ENCODE results near the gene MKS1.

The MKS1 gene

DNA sequence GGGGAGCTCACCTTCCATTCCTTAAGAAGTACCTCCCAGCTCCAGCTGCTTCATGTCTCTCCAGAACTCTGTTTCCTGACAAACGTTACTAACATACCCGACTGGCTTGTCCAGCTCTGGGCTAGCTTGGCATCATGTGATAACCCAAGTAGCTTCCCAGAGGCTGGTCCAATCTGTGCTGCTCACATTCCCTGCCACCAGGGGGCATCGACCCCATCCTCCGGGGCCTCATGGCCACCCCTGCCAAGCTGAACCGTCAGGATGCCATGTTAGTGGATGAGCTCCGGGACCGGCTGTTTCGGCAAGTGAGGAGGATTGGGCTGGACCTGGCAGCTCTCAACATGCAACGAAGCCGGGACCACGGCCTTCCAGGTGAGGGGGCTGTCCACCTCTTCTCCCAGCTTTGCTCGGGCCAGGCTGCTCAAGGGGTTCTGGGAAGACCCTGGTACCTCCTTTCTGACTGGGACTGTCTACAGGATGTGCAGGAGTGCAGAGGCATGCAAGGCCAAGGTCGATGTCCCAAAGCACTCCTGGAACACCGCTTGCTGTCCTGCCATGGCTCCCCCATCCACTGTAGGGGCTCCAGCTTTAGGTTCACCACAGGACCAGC lies 18.9 kb downstream of the MKS1 start:
- DNase-seq (ENCODE audit: low read depth), result no peak

DNA sequence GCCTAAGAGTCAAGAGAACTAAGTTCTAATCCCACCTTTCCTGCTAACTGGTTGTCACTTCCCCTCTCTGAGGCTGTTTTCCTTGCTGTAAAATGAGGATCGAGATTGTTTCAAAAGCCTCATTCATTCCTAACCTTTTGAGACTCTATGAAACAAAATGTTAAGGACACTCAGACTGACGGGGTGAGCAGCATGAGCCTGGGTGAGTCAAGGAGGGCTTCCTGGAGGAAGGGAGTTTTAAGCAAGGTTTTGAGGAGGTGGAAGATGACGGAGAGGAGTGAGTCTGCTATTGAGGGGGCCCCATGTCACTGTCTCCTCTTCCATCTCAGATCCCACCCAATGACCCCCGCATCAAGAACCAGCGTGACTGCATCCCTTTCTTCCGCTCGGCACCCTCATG lies 22.4 kb downstream of the MKS1 start:
- no peak for DNase-seq (ENCODE audit: low read depth)

DNA sequence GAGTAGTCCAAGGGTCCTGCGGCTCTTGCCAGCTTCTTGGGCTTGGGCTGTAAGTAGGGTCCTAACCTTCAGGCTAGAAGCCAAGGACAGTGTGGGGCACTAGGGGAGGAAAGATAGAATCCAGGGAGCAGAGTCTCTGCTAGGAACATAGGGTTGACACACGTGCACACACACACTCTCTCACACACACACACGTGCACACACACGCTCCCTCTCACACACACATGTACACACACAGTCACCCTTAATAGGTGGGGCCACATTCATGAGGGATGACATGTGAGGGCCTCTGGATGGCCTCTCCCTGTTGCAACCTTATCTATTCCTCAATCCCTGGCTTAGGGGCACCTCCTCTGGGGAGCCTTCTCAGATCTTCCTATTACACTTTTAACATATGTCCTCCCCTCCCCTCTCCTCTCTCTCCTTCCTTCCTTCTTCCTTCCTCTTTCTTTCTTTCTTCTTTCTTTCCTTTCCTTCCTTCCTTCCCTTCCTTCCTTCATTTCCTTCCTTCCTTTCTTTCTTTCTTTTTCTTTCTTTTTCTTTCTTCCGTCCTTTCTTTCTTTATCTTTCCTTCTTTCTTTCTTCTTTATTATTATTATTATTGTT lies 23.4 kb downstream of the MKS1 start:
- no peak for DNase-seq (ENCODE audit: low read depth)

DNA sequence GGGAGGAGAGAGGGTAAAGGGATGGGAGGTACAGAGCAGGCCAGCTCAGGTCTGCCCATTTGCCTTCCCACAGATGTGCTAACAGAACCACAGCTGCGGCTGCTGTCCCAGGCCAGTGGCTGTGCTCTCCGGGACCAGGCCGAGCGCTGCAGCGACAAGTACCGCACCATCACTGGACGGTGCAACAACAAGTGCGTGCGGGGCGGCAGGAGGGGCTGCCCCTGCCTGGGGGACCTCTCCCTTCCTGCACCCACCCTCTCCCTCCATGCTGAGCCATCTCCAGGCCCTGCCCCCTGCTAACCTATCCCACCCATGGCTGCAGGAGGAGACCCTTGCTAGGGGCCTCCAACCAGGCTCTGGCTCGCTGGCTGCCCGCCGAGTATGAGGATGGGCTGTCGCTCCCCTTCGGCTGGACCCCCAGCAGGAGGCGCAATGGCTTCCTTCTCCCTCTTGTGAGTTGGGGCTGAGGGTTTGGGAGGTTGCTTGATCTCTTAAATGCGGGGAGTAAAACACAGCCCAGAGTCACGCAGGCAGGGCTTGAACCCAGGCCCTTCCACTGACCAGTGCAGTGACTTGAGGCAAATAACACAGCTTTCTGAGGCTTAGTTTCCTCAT lies 25.3 kb downstream of the MKS1 start:
- DNase-seq (ENCODE audit: low read depth), result no peak

DNA sequence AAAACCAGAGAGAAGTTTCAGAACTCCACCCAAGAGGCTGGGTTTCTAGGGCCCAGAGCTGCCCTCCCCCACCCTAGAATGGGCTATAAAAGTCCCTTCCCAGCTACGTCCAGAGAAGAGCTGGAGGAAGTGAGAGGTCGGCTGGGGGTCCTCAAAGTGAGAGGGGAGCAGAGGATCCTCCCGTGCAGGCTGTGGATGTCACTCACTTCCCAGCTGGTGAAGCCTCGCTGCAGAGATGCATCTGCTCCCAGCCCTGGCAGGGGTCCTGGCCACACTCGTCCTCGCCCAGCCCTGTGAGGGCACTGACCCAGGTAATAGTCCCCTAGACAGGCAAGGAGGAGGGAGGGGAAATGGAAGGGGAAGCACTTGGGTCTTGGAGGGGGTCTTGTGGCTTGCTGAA lies 26.4 kb downstream of the MKS1 start, which contains the start of gene EPX:
TSS of gene EPX (plus strand) at position 115 of the 400 bp plus-strand sequence. CDS start at position 236, 121 bp downstream.
- DNase-seq (ENCODE audit: low read depth), result no peak

DNA sequence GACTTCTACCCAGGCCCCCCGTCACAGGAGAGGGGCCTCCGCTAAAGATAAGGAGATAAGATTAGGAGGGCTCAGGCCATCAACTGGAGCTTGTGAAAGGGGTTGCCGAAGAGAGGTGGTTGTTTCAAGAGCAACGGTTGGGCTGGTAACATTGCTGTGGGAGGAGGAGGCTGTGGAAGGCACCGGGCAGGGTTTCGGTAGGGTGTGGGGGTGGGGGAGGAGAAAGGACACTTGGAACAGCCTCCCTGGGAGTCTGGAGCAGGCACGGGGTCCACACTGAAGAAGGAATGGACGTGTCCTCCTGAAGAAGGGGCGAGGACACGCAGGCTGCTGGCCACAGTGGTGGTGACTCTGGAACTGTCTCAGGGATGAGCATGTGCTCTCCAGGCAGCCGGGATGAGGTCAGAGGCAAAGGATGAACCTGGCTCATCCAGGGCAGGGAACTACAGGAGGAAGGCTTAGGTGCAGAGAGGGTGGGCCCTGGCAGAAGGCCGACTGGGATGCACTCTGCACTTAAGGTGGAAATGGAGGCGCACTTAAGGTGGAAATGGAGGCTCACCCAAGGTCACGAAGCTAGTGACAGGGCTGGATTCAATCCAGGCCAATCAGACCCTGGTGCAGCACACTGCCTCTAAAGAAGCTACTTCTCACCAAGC lies 27.7 kb downstream of the MKS1 start:
- DNase-seq (ENCODE audit: low read depth), result no peak

DNA sequence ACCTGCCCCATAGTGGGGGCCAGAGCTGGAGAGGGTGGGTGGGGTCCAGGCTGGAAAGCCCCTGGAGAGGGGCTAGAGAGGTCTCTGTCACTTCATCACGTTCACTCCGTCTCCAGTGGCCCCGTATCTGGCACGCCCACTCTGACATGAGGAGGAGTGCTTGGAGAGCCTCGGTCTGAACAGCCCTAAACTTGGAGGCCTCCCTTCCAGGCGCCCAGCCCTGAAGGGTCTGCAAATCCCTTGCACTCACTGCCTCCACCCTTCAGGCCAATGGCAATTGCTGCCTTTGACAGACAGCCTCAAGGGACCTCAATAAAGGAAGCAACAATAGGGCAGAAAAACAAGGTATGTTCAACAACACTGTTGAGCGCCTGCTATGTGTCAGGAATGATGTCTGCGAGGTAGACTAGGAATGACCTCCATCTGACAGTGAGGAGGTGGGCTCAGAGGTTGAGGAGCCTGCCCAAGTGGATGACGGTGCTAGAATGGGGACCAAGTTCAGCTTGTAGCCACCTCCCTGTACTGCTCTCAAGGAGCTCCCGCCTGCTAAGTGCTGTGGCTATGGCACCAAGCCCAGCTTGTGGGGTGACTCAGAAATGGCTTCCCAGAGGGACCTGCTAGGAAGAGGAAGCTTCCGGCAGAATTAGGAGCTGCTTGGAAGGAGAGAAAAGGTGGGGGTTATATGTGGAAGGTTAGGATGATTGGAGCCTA lies 29.5 kb downstream of the MKS1 start:
- DNase-seq (ENCODE audit: low read depth), result peak; percentile 65

DNA sequence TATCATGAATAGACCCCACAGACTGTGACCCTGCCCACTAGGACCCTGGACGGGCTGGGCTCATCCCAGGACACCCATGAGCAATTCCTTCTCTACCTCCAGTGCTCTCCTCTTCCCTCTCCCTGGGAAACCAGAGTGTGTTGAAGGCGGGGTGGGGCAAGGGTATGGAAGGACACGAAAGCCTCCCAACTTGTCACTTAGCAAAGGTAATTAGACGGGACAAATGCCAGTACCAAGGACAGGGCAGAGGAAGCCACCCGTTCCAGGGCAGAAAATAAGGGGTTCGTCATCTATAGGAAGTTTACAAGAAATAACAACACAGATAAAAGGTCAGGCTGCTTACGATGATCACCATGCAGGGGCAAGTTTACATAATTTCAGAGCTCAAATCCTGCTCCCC lies 31.4 kb downstream of the MKS1 start:
- no peak for DNase-seq (ENCODE audit: low read depth)

DNA sequence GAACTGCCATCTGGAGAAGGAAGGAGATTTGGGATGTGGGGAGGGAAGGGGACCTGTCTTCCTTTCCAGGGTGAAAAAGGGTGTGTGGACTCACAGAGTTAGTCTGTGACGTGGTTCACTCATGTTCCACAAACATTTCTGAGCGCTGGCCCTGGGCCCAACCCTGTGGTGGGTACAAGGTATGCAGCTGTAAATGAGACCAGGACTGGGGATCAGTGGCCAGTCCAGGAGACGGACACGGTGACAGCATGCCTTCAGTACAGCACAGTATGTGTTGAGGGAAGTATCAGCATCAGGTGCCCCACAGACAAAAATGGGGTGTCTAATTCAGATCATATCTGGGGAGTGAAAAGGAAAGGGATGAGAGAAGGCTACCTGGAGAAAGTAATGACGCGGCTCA lies 32.0 kb downstream of the MKS1 start:
- no peak for DNase-seq (ENCODE audit: low read depth)

DNA sequence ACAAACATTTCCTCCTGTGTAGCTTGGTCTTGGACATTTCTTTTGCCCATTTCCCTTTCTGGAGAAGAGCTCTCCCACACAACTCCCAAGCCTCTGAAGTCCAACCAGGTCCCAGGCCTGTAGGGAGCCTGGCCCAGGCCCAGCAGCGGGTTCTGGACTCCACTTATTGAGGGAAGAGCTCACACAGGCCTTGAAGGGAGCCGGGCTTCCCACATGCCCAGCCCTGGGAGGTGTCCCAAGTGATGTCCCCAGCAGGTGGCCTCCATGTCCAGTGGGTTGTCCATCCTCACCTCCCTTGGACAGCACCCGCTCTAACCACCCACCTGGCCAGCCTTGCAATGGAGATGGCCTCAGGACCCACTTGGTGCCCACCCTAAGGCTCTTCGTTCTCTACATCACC lies 32.5 kb downstream of the MKS1 start:
- no peak for DNase-seq (ENCODE audit: low read depth)

DNA sequence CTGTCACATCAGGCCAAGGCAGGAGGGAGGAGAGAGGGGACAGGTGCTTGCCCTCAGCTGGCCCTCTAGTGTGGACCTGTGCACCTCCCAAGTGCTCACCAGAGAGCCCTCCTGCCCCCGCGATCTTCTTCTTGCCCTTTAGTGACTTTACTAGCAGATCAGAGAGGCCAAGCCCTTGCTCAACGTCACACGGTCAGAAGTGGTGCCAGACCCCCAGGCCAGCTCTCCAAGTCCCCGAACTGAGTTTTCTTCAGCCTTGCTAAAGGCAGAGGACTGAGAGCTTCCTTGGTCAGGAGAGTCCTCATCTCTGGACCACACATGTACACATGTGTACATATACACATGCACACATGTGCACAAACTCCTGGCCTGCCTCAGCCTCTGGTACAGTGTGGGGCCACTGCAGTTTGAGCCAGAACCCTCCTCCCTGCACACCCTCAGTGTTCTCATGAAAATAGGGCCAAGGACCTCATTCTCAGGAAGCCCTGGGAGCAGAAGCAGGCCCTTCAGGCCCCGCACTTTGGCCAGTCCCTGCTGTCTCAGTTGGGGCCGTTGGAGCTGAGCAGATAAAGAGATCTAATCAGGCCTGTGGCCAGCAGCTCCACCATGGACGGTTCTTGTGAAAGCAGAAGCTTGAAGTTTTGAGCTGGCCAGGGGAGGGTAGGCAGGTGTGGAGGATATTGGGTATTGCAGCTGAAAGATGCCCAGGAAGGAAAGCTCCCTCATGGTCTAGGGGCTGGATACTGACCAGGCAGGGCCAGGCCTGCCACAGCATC lies 33.9 kb downstream of the MKS1 start:
- DNase-seq (ENCODE audit: low read depth), result no peak

DNA sequence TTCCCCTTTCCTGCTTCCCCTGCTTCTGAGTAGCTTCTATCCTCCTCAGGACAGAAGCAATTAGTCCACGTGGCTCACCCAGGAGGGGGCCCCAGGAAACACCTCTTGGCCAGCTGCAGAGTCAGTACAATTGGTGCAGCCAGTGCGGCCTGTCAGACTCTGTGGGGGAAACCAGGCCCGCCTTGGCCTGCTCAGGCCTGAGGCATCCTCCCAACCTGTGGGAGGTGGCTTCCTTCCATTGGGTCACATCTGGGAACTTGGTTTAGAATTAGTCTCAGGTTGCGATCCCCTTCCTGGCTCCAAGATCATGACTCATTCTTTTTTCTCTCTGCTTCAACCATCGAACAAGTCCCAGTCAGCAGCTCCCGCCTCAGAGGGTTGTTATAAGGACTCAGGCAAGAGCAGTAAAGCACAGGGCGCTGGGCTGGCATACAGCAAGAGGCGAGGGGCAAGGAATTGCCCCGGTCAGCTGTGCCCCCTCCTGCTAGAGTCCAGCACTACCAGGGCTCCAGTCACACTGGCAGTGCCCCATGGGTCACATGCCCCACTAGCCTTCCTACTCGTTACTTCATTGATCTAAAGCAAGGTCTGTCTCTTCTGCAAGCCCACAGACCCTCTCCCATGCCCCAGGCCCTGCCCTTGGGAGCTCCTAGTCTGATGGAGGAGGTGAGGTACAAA lies 34.6 kb downstream of the MKS1 start:
- DNase-seq (ENCODE audit: low read depth), result peak; percentile 23

DNA sequence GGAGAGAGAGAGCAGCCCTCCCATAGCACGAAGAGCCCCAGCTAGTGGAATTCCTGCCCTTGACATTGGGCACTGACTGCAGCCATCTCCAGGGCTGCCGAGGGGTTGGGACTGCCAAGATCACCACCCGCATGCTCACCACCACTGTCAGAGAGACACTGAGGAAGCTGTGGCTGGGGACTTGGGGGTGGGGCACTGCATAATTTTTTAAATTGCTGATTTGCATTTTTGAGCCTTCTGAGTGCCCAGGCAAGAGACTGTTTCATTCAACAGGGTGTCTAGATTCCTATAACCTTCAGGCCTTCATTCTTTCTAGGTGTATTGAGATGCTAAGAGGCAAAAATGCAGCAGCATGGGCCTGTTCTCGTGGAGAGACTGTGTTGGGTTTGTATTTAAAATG lies 35.5 kb downstream of the MKS1 start:
- DNase-seq (ENCODE audit: low read depth), result no peak

DNA sequence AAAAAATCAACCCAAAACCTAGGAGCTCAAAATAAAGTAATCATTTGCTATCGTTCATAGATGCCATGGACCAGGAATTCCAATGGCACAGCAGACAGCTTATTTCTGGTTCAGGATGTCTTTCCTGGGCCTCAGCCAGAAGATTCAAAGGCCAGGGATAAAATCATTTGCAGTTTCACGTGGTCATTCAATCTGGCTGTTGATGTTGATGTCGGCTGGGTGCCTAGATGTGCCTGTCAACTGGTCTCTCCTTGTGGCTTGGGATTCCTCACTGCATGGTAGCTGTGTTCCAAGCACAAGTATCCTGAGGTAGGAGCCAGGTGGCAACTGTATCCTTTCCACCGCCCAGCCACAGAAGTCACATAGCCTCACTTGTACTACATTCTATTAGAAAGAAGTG lies 37.3 kb downstream of the MKS1 start:
- no peak for DNase-seq (ENCODE audit: low read depth)

DNA sequence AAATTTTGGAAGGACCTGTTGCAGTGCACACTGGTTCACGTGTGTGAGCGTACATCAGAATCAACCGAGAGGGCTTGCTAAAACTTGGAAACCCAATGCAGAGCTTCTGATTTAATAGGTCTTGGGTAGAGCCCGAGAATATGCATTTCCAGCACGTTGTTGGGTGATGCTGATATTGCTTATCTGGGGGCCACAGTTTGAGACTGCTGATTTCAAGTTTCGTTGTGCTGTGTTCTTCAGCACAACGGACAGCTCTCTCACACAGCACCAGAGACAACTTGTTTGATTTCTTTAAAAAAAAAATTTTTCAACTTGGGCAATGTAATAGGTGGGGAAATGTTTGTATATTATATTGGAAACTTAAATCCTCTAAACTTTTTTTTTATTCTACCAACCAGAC lies 42.9 kb downstream of the MKS1 start:
- no peak for DNase-seq (ENCODE audit: low read depth)

DNA sequence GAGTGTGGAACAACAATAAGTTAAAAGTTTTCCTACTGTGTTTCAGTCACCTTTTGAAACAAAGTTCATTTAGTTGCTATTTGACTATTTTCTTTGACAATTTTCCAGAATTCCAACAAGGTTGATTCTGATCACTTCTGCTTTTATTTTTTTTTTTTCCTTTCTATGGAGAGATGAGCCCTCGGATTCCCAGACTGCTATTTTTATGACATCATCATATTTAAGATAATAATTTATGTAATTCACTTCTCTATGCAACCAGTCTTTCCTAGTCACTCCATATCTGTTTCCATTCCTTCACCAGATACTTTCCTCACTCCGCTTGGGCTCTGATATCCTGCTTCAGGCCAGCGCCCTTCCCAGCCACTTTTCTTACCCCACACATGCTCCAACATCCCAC lies 44.2 kb downstream of the MKS1 start:
- no peak for DNase-seq (ENCODE audit: low read depth)

DNA sequence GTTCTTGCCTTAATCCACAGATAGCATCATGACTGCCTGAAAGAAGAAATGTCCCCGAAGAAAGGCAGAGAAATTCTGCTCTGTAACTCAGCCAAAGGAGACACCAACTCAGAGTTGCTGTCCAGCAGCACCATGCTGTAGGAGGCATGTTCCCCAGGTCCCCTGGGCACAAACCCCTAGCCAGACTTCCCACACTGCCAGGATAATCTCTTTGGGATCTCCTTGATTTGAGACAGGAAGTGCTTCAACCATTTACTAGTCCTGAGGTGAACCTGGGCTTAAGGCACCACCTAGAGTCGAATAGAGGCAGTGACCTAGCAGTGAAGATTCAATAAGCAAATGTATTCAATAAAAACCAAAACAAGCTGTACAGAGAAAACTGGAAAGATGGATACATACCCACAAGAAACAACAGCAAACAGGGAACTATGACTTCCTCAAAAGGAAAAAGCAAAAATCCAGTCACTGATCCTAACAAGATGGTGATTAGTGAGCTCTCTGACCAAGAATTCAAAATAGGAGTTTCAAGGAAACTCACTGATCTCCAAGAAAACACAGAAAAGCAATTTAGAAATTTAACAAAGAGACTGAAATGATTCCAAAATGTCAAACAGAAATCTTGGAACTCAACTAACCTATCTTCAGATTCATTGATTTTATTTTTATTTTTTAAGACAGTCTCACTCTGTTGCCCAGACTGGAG lies 46.5 kb downstream of the MKS1 start:
- no peak for DNase-seq (ENCODE audit: low read depth)

DNA sequence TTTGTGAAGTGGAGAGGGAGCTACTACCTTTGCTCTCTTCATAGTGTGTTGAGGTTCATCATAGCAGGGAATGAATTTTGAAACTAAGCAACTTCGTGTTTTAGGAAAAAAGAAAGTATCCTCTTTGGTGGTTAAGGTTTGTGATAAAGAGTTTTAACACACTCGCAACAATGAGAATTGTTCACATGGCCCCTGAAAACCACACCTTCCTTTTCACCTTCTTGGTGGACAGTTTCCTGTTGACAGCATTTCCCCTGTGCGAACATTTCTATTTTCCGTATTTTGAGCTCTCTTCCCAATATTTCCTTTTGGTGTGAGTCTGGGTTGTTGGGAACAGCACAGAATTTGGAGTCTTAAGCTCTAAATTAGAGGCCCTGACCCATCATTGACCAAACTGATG lies 48.4 kb downstream of the MKS1 start:
- no peak for DNase-seq (ENCODE audit: low read depth)

DNA sequence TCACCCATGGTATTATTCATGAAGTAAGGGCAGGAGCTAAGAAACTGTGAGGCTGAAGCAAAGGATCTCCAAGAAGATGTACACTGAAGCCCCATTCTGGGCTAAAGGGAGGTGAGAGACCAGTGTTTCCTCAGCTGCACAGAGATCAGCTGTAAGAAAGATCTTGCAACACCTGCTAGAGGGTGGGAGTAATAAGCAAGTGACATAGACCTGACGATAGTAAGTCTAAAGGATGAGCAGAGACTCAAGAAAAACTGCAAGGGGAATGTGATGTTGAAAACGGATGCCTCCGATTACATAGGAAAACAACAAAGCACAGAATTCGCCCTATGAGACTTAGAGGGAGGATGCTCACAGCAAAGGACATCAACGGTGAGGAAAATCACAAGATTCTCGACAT lies 52.4 kb downstream of the MKS1 start, which contains the start of gene OR4D2:
TSS of gene OR4D2 (plus strand) at position 301 of the 400 bp plus-strand sequence. CDS start 2,674 bp downstream, outside the sequence.
- no peak for DNase-seq (ENCODE audit: low read depth)

DNA sequence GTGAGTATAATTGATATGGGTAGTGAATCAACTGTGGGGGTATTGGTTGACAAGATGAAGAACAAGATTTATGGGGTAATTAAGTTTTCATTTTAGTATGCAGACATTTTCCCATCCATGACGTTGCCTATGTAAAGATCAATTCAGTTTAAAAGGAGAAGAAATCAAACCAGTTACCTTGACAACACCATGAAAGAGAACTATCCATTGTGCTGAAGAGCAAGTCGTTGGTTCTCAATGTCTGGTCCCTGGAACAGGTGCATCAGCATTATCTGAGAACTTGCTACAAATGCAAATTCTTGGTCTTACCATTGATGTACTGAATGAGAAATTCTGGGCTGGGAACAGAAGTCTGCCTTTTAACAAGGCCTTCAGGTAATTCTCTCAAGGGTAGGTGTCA lies 53.1 kb downstream of the MKS1 start:
- DNase-seq (ENCODE audit: low read depth), result no peak

Measured in HS-5 (cell line).